Measurements from ENCODE around the gene LRMDA.

DNA sequence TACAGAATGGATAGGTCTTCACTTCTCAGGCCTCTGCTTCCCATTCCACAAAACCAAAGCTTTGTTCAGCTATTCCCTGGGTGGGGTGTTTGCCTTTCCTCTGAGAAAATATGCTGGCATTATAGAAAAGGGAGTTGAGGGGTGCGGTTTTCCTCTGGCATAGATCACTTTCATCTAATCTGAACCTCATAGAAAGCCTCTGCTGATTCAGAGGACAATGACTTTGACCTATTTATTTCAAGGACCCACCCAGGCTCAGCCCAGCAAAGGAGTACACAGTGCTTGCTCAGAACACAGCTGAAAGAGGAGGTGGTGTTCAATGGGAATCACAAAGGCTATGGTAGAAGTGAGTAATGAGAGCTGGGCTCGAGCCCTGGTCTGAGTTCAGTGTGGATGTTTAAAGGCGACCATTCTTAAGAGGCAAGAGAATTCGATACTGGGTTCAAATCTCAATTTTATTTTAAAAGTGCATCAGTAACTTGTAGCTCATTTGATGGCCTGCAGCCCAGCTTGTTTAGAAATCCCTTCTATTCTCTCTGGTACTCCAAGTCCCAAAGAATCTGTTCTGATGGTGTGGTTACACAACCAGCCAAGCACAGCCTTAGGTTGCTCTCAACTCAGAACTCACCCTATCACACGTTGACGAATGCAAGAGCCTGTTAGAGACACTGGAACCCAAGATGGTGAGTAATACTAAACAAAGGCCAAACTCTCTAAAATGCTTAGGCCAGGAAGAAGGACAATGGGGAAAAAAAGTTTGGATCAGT lies 1012.8 kb downstream of the LRMDA start:
- TF ChIP-seq, protein P1, sequence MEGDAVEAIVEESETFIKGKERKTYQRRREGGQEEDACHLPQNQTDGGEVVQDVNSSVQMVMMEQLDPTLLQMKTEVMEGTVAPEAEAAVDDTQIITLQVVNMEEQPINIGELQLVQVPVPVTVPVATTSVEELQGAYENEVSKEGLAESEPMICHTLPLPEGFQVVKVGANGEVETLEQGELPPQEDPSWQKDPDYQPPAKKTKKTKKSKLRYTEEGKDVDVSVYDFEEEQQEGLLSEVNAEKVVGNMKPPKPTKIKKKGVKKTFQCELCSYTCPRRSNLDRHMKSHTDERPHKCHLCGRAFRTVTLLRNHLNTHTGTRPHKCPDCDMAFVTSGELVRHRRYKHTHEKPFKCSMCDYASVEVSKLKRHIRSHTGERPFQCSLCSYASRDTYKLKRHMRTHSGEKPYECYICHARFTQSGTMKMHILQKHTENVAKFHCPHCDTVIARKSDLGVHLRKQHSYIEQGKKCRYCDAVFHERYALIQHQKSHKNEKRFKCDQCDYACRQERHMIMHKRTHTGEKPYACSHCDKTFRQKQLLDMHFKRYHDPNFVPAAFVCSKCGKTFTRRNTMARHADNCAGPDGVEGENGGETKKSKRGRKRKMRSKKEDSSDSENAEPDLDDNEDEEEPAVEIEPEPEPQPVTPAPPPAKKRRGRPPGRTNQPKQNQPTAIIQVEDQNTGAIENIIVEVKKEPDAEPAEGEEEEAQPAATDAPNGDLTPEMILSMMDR (conservative IDR thresholded peaks at IDR 0.05; ENCODE audit: low read depth, low read length): no peak
- TF ChIP-seq EZH2 (IDR thresholded peaks at IDR 0.05; ENCODE audit: low read length, unreplicated experiment): no peak
